GM18858 (cell line): ENCODE measurements around the gene KRTAP5-8.
"Not testable (repeated sequence)": the region's sequence is repeated elsewhere in the genome, so short reads cannot be mapped to it uniquely, and the experiment has no call there.

Experiments used
- ATAC-seq: cut with Tn5 transposase; IDR thresholded peaks from one replicate; pipeline ENCODE4 v1.9.1; 2021; ENCODE audit not compliant: unreplicated experiment

Gene KRTAP5-8

DNA sequence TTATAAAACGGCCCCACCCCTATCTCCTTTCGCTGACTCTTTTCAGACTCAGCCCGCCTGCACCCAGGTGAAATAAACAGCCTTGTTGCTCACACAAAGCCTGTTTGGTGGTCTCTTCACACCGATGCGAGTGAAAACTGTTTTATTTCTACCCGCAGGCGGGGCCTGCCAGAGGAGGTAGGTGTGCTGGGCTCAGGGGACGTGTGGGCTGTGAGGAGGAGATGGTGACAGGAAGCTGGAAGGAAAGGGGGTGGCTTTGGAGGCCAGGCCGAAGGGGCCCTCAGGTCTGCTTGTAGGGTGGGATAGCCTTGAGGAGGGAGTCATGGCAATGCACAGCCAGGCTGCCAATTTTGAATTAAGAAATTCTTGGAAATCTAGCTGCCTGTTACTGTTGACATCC lies 32.0 kb upstream of the KRTAP5-8 start:
- ATAC-seq: no peak

DNA sequence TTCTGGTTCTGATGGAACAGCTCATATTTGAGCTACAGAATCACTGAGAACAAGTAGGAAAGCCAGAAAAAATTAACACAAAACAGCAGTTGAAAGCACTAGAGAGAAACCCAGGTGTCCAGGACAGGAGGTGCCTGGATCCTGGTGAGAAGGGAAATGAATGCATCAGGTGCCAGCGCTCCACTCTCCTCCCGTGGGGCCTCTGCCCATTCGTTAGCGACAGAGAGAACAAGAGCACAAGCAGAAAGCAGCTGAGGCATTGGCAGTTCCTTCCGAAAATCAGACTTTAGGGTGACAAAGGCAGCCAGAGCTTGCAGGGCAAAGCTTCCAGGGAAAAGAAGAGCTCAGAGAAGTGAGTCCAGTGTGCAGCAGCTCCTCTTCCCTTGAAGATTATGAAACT lies 30.7 kb upstream of the KRTAP5-8 start:
- no peak for ATAC-seq

DNA sequence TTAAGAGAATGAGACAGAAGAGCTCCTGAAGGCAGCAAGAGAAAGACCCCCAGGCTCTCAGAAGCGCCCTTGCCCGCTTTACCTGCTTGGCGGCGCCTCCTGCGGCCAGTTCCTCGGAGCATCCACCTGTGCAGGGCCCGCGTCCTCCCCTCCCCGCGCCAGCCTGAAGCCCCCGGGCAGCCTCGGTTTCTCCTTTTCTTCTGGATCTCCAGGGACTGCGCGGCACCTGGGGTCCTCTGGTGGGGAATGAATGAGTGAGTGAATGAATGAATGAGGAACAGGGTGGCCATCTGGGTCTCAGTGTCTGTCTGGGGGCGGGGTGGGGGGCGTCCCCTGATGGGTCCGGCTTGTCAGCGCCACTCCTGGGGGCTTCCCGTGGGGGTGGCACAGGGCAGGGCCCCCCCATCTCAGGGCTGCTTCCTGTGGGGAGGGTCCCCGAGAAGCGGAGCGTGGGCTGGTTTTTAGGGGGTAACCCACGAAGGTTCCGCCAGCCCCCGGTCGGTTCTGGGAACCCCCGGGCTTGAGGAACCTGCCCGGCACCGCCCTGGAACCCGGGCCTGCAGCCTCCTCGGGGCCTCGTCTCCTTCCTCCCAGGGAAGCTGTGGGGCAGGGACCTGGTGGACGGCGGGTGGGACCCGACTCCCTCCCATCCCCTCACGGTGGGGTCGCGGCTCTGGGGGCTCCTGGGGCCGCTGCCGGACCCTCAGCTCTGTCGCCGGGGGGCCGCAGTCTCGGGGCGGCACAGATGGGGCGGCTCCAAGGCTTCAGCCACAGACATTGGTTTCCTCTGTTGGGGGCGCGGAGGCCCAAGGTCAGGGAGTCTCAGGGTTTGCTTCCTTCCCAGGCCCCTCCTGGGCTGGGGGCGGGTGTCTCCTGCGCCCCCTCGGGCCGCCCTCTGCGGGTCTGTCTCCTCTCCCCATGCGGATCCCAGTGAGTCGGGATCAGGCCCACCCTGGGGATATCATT lies 19.0 kb upstream of the KRTAP5-8 start:
- no peak for ATAC-seq

DNA sequence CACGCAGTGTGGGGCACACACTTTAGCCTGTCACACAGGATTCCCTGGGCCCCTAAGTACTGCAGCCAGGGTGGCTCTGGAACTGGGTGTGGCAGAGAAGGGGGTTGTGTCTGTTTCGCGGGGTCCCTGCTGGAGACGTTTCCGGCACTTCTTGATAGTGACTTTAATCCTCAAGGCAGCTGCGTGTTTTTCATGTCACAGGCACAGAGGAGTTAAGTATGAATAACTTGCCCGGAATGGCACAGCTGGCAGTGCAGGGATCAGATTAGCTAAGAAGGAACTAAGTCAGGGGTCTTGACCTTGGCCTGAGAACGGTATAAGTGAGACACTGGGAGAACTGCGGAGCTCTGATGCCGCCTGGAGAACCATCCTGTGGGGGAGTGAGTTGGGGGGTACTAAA lies 18.3 kb upstream of the KRTAP5-8 start:
- ATAC-seq: no peak

DNA sequence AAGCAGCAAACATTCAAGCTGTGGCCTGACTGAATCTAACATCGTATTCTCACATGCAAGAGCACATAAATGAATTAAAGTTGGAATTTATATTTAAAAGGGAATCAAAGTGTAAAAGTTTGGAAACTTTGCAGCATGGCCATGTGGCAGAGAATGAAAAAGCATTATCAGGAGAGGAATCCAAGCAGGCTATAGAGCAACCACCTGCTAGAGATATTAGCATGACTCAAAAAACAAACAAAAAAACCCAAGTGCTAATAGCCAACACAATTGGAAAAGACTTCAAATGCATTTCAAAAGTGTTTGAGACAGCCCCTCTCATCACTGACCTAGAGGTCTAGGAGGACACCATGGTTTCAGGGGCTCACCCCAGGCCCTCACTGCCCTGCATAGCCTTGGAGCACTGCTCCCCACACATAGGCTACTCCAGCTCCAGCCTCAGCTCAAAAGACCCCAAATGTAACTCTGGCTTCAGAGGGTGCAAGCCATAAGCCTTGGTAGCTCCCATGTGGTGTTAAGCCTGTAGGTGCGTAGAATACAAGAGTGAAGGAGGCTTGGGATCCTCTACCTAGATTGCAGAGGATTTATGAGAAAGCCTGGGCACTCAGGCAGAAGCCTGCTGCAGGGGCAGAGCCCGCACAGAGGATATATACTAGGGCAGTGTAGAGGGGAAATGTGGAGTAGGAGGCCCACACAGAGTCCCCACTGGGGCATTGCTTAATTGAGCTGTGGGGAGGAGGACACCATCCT lies 12.5 kb upstream of the KRTAP5-8 start:
- no peak for ATAC-seq

DNA sequence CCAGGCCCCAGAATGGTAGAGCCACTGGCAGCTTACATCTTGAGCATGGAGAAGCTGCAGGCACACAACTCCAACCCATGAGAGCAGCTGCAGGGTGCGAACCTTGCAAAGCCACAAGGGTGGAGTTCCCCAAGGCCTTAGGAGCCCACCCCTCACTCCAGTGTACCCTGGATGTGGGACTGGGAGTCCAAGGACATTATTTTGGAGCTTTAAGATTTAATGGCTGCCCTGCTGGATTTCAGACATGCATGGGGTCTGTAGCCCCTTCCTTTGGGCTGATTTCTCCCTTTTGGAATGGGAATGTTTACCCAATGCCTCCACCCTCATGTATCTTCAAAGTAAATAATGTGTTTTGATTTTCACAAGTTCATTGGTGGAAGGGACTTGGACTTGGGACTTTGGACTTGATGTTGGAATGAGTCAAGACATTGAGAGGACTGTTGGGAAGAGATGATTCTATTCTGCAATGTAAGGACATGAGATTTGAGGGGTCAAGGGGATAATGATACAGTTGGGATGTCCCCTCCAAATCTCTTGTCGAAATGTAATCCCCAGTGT lies 11.8 kb upstream of the KRTAP5-8 start:
- no peak for ATAC-seq

DNA sequence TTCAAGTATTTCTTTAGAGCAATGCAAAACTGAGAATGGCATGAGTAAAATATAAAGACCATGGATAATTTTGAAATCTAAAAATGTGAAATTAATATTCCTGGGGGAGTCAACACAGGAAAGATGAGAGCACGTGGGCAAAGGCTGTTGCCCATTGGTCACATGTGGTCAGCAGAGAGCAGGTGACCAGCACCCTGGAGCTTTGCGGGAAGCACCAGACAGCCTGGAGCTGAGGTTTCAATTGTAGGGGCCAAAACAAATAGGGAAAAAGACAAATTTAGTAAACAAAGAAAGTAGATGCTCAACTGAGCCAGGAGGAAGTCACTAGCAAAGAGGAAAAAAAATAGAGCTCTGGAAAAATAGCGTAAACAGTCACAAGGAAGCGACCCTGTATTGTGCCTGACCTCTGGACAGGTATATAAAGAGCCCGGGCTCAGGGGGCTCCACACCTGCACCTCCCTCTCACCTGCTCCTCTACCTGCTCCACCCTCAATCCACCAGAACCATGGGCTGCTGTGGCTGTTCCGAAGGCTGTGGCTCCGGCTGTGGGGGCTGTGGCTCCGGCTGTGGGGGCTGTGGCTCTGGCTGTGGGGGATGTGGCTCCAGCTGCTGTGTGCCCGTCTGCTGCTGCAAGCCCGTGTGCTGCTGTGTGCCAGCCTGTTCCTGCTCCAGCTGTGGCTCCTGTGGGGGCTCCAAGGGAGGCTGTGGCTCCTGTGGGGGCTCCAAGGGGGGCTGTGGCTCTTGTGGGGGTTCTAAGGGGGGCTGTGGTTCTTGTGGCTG lies 10.8 kb upstream of the KRTAP5-8 start, which contains the start of gene KRTAP5-7:
TSS of gene KRTAP5-7 (plus strand) at position 472 of the 780 bp plus-strand sequence. CDS start at position 506, 34 bp downstream.
- not testable (repeated sequence) for ATAC-seq

DNA sequence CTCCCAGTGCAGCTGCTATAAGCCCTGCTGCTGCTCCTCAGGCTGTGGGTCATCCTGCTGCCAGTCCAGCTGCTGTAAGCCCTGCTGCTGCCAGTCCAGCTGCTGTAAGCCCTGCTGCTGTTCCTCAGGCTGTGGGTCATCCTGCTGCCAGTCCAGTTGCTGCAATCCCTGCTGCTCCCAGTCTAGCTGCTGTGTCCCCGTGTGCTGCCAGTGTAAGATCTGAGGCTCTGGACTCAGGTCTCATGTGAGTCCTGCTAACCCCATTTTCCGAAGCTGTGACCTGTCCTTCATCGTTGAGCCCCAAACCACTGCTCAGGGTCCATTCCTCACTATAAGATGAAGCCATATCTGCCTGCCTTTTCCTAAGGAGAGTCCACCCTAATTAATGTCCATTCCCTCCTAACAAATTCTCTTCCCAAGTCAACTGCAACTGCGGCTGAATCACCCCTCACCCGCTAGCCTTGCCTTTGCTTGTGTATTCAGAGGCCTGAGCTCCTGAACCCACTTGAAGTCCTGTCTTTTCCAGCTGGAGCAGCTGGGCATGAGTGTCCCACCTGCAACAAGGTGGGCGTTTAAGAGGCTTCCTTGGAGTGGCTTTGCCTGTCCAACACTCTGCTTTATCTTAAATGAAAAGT lies 10.1 kb upstream of the KRTAP5-8 start:
- ATAC-seq: no peak

DNA sequence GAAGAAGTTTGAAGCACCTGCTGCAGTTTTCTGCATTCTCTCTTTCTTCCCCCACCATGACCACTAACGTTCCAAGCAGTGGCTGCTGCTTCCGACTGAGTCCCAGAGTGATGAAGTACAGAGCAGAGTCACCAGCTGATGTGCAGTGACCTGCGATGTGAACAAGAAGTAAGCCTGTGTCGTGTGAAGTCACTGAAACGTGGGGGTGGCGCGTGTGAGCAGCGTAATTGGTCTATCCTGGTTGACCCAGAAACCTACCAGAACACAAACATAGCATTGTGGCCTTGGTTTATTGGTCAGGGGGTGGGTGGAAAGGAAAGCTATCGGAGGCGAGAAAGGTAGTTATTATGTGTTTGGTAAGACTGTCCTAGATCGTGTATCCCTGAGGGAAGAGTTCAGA lies 7.2 kb upstream of the KRTAP5-8 start:
- ATAC-seq: no peak

DNA sequence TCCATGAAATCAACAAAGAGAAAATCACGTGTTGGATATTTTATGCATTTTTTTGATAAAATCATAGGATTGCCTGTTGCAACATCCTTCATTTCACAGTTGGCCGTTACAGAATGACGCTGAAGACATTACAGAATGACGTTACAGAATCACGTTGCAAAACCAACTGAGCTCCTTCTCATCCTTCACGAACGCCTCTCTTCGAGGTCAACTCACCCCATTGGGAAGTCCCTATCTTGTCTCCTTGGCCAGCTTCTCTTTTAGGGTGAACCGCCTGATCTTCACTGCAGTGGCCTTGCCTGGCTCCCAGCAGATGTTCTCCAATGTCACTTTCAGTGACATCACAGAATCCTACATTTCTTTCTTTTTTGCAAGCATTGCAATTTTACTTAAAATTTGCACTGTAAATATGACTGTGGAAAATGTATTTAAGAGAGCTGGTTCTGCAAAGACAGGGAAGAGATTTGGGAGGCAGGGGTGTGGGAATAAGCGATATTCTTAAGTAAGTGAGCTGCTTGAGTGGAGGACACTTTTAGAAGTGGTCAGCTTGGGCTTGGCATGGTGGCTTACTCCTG lies 5.7 kb upstream of the KRTAP5-8 start:
- no peak for ATAC-seq

DNA sequence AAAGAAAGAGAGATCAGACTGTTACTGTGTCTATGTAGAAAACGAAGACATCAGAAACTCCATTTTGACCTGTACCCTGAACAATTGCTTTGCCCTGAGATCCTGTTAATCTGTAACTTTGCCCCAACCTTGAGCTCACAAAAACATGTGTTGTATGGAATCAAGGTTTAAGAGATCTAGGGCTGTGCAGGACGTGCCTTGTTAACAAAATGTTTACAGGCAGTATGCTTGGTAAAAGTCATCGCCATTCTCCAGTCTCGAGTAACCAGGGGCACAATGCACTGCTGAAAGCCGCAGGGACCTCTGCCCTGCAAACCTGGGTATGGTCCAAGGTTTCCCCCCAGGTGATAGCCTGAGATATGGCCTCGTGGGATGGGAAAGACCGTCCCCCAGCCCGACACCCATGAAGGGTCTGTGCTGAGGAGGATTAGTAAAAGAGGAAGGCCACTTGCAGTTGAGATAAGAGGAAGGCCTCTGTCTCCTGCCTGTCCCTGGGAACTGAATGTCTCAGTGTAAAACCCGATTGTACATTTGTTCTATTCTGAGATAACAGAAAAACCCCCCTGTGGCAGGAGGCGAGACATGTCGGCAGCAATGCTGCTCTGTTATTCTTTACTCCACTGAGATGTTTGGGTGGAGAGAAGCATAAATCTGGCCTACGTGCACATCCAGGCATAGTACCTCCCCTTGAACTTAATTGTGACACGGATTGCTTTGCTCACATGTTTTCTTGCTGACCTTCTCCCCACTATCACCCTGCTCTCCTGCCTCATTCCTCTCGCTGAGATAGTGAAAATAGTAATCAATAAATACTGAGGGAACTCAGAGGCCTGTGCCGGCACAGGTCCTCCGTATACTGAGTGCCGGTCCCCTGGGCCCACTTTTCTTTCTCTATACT lies 2.9 kb upstream of the KRTAP5-8 start:
- not testable (repeated sequence) for ATAC-seq

DNA sequence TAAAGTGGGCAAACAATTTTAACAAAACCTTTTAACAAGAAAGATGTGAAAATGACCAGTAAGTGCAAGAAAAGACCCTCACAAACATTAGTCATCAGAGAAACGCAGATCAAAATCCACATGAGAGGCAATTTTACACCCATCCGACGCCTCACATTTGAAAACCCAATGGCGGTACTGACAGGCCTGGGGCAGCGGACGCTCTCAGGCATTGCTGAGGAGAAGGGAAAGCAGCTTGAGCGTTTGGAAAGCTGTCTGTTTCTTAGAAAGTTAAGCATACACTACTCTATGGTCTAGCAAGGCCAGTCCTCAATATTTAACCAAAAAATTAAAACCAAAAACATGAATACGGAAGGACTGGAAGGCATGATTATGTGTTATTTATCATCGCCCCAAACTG lies 2.0 kb upstream of the KRTAP5-8 start:
- ATAC-seq: no peak

DNA sequence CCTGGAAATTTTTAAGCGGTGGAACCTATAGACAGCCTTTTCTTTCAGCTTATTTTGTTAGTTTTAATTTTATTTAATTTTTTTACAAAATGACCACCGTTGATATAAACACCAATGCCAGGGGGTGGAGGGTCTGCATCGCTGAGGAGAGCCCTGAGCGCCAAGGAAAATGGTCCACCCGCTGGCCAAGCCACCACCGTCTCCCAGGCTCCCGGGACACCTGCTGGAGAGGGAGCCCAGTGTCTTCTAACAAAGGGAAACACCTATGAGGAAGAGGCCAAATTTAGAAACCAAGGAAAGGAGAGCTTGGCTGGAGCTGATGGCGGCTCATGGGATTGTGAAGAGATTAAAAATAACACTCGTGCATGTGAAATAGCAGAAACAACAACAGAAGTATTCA lies 288 bp upstream of the KRTAP5-8 start:
- ATAC-seq: no peak

DNA sequence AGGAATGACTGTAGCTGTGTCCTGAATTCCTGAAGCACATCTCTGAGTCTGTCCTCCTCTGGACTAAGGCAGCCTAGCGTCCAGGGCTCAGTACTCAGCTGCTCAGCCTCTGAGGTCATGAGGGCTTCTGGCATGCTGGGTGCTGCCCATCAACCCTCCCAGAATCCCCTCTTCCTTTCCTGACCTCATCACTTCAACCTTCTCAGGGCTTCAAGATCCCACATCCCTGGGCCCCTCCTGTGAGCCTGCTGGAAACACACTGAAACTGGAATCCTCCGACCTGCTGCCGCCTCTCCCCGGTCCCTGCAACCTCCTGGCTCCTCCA lies 803 bp downstream of the KRTAP5-8 start:
- ATAC-seq: no peak

DNA sequence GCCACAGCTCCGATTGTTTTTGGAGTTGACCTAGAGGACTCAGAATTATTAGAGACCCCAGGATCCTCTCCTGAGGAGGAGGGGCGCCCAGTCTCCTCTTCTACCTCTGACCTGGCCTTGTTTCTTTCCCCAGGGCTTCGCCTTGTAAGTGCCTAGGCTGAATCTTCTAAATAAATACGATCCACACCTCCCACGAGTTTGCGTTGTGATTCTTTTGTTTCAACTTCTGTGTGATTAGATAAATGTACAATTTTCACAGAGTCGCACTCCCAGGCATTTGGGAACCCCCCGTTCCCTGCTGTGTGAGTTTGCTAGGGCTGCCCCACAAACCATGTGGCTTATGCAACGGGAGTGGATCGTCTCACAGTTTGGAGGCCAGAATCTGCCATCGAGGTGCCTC lies 1.2 kb downstream of the KRTAP5-8 start:
- no peak for ATAC-seq

DNA sequence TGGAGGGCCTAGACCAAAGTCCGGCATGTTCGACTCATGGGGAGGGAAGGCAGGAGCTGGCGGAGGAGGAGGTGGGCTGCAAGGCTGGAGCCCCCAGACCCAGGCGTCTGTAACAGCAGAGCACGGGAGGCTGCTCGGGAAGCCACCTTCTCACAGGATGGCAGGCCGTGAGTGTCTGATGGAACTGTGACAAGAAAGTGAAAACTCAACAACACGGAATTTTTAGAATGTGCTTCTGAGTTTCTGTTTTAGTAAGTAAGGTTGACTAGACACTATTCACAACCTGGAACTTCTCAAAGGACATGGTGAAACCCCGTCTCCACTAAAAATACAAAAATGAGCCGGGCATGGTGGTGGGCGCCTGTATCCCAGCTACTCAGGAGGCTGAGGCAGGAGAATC lies 2.1 kb downstream of the KRTAP5-8 start:
- ATAC-seq: not testable (repeated sequence)

DNA sequence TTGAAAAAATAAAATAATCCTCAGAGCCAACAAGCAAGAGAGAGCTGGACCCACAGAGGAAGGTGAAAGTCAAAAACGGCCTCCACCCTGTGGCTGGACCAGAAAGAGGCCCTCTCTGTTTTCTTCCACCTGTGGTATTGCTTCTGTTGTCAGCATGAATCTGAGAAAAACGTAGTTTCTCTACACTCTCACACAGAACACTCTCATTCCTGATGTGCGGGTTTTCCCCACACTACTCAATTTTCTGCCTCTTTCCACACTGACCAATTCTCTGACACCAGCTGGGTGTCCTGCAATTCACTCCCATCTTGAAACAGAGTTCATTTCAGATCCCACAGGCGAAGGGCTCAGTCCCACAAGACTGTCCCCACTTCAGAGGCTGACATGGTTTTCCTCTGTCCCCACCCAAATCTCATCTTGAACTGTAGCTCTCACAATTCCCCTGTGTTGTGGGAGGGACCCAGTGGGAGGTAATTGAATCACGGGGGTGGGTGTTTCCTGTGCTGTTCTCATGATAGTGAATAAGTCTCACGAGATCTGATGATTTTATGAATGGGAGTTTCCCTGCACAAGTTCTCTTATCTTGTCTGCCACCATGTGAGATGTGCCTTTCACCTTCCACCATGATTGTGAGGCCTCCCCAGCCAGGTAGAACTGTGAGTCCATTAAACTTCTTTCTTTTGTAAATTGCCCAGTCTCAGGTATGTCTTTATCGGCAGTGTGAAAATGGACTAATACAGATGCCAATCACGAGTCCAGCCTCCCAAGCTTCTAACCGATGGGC lies 2.9 kb downstream of the KRTAP5-8 start:
- ATAC-seq: not testable (repeated sequence)

DNA sequence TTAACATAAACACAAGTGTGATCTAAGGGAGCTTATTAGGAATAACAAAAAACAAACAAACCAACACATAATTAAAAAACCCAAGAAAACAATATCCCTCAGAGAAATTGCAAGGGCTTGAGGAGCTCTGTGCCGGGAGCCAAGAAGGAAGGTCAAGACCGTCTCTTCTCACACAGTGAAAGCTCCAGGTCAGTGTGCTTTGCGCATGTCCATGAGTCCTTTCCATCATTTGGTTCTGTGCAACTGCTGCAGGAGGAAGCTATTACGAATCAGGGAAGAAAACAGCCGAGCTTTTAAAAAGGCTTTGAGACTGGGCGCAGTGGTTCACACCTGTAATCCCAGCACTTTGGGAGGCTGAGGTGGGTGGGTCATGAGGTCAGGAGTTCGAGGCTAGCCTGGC lies 4.6 kb downstream of the KRTAP5-8 start:
- ATAC-seq: no peak
